A549 (cell line): ENCODE results near the gene MAD1L1.

ENCODE experiments used
- EP300 ChIP-seq, 2 experiments: fragments of >200 bp; sonication (Bioruptor Twin); formaldehyde crosslinking; IDR thresholded peaks; 2 replicates in 1 of 2; 3 replicates in 1 of 2; pipeline ENCODE4 v1.6.1; 2016 to 2017
- HEYL ChIP-seq: fragments of 250-450 bp; sonication (Bioruptor Pico); IDR thresholded peaks from 2 replicates; pipeline ENCODE4 v1.8.0; 2021; ENCODE audit warnings: mild to moderate bottlenecking, moderate library complexity
- JUN ChIP-seq, 2 experiments: fragments of >200 bp; sonication (Bioruptor Twin); formaldehyde crosslinking; IDR thresholded peaks; 2 replicates in 1 of 2; 3 replicates in 1 of 2; pipeline ENCODE4 v1.6.1; 2016 to 2017
- MAFK ChIP-seq: fragments of 450-650 bp; IDR thresholded peaks from 2 replicates; pipeline ENCODE4 v1.6.1; 2014; ENCODE audit not compliant: partially characterized antibody
- POLR2A ChIP-seq: IDR thresholded peaks from 2 replicates; pipeline ENCODE4 v1.6.1; 2012; ENCODE audit warnings: mild to moderate bottlenecking, low read length
- RAD21 ChIP-seq, 2 experiments: fragments of >200 bp in 1 of 2; sonication (Bioruptor Twin) in 1 of 2; formaldehyde crosslinking in 1 of 2; IDR thresholded peaks in 1 of 2; conservative IDR thresholded peaks in 1 of 2; 2 replicates in 1 of 2; 3 replicates in 1 of 2; pipeline ENCODE4 v1.6.1; 2012 to 2018; ENCODE audit warnings: inconsistent platforms in 1 of 2
- SREBF2 ChIP-seq: fragments of 450-650 bp; IDR thresholded peaks from 2 replicates; pipeline ENCODE4 v1.6.1; 2014; ENCODE audit warnings: mild to moderate bottlenecking, moderate library complexity
- ZSCAN20 ChIP-seq: fragments of 250-450 bp; sonication (Bioruptor Pico); IDR thresholded peaks from 2 replicates; pipeline ENCODE4 v1.8.0; 2022; ENCODE audit warnings: mild to moderate bottlenecking, moderate library complexity
- TF ChIP-seq, protein P1 (sequence below): fragments of >200 bp; sonication (Bioruptor Twin); formaldehyde crosslinking; IDR thresholded peaks from 3 replicates; pipeline ENCODE4 v1.5.1; 2016
- TF ChIP-seq, protein P2 (sequence below): fragments of 200-600 bp; sonication (generic); IDR thresholded peaks from 2 replicates; pipeline ENCODE4 v1.6.1; 2016; ENCODE audit warnings: antibody characterized with exemption, mild to moderate bottlenecking, moderate library complexity
- TF ChIP-seq, protein P3 (sequence below): fragments of 150-350 bp; IDR thresholded peaks from 2 replicates; pipeline ENCODE4 v1.6.1; 2014; ENCODE audit warnings: low read depth, mild to moderate bottlenecking, low read length

DNA sequence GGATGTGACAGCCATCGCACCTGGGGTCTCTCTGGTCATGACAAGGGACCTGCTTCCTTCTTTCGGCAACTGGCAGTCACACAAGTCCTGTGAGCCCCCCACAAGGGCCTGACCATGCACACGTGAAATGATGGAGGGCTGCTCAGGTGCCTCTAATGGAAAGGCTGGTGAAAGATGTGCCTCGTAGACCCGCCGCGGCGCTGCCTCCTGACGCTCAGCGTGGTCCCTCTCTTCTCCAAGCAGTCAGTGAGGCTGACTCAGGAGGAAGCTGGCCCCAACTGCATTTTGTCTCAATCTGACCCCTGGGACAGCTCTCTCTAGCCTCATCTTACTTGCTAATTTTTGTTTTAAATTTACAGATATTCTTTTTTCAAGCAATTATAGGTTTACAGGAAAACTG, 100.9 kb downstream of the MAD1L1 start:
- TF ChIP-seq, protein P1, sequence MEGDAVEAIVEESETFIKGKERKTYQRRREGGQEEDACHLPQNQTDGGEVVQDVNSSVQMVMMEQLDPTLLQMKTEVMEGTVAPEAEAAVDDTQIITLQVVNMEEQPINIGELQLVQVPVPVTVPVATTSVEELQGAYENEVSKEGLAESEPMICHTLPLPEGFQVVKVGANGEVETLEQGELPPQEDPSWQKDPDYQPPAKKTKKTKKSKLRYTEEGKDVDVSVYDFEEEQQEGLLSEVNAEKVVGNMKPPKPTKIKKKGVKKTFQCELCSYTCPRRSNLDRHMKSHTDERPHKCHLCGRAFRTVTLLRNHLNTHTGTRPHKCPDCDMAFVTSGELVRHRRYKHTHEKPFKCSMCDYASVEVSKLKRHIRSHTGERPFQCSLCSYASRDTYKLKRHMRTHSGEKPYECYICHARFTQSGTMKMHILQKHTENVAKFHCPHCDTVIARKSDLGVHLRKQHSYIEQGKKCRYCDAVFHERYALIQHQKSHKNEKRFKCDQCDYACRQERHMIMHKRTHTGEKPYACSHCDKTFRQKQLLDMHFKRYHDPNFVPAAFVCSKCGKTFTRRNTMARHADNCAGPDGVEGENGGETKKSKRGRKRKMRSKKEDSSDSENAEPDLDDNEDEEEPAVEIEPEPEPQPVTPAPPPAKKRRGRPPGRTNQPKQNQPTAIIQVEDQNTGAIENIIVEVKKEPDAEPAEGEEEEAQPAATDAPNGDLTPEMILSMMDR: no peak
- TF ChIP-seq POLR2A (no peak), ZSCAN20 (CRISPR knock-in tag) (no peak), JUN (IDR thresholded peaks at IDR 0.05) (no peak), MAFK (no peak), HEYL (CRISPR knock-in tag) (no peak), SREBF2 (no peak), EP300 (IDR thresholded peaks at IDR 0.05) (no peak), RAD21 (conservative IDR thresholded peaks at IDR 0.05 in 1 of 2, IDR thresholded peaks at IDR 0.05 in 1 of 2) (no peak)
- TF ChIP-seq, protein P2, sequence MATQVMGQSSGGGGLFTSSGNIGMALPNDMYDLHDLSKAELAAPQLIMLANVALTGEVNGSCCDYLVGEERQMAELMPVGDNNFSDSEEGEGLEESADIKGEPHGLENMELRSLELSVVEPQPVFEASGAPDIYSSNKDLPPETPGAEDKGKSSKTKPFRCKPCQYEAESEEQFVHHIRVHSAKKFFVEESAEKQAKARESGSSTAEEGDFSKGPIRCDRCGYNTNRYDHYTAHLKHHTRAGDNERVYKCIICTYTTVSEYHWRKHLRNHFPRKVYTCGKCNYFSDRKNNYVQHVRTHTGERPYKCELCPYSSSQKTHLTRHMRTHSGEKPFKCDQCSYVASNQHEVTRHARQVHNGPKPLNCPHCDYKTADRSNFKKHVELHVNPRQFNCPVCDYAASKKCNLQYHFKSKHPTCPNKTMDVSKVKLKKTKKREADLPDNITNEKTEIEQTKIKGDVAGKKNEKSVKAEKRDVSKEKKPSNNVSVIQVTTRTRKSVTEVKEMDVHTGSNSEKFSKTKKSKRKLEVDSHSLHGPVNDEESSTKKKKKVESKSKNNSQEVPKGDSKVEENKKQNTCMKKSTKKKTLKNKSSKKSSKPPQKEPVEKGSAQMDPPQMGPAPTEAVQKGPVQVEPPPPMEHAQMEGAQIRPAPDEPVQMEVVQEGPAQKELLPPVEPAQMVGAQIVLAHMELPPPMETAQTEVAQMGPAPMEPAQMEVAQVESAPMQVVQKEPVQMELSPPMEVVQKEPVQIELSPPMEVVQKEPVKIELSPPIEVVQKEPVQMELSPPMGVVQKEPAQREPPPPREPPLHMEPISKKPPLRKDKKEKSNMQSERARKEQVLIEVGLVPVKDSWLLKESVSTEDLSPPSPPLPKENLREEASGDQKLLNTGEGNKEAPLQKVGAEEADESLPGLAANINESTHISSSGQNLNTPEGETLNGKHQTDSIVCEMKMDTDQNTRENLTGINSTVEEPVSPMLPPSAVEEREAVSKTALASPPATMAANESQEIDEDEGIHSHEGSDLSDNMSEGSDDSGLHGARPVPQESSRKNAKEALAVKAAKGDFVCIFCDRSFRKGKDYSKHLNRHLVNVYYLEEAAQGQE: no peak
- TF ChIP-seq, protein P3, sequence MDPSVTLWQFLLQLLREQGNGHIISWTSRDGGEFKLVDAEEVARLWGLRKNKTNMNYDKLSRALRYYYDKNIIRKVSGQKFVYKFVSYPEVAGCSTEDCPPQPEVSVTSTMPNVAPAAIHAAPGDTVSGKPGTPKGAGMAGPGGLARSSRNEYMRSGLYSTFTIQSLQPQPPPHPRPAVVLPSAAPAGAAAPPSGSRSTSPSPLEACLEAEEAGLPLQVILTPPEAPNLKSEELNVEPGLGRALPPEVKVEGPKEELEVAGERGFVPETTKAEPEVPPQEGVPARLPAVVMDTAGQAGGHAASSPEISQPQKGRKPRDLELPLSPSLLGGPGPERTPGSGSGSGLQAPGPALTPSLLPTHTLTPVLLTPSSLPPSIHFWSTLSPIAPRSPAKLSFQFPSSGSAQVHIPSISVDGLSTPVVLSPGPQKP: no peak
